ENCODE results near the gene XXYLT1.

Gene XXYLT1

GRCh38 chr3:195208183-195208582, 62.8 kb downstream of the XXYLT1 start:
- Histone ChIP-seq H3K36me3 (ENCODE audit: control insufficient read depth, insufficient read depth, low read length) (no peaks in the 10 kb centered on the region), H3K4me3 (replicated peaks; ENCODE audit: low read depth, low read length) (no peak overlapping the region; the same call in 1 of the 2 replicates), H3K27me3 (replicated peaks; ENCODE audit: control insufficient read depth, insufficient read depth, low read length) (no peaks in the 10 kb centered on the region)
- TF ChIP-seq CTCF (IDR thresholded peaks at IDR 0.05; ENCODE audit: insufficient read depth, low read length, poor library complexity, severe bottlenecking): no peak
- DNase-seq (ENCODE audit: extremely low read depth, insufficient read length): peak; percentile 74

- H3K27me3 ChIP-seq (replicated peaks; ENCODE audit: control insufficient read depth, insufficient read depth, low read length): no peaks in the 10 kb centered on the region
- H3K36me3 ChIP-seq (ENCODE audit: control insufficient read depth, insufficient read depth, low read length): no peaks in the 10 kb centered on the region
- no peak for DNase-seq (ENCODE audit: extremely low read depth, insufficient read length)
- no peak for TF ChIP-seq CTCF (IDR thresholded peaks at IDR 0.05; ENCODE audit: insufficient read depth, low read length, poor library complexity, severe bottlenecking)
- H3K4me3 ChIP-seq (replicated peaks; ENCODE audit: low read depth, low read length): no peak overlapping the region
These were observed 63.2 kb downstream of the XXYLT1 start for GRCh38 chr3:195207731-195208130.

- no peak for DNase-seq (ENCODE audit: extremely low read depth, insufficient read length)
- no peak for TF ChIP-seq CTCF (IDR thresholded peaks at IDR 0.05; ENCODE audit: insufficient read depth, low read length, poor library complexity, severe bottlenecking)
- Histone ChIP-seq H3K36me3 (ENCODE audit: control insufficient read depth, insufficient read depth, low read length) (no peaks in the 10 kb centered on the region), H3K4me3 (replicated peaks; ENCODE audit: low read depth, low read length) (no peak overlapping the region), H3K27me3 (replicated peaks; ENCODE audit: control insufficient read depth, insufficient read depth, low read length) (no peaks in the 10 kb centered on the region)
These were observed 63.9 kb downstream of the XXYLT1 start for GRCh38 chr3:195207056-195207455.

GRCh38 chr3:195204360-195205163, 66.4 kb downstream of the XXYLT1 start:
- no peak for TF ChIP-seq CTCF (IDR thresholded peaks at IDR 0.05; ENCODE audit: insufficient read depth, low read length, poor library complexity, severe bottlenecking)
- peak; percentile 33 for DNase-seq (ENCODE audit: extremely low read depth, insufficient read length)
- H3K27me3 ChIP-seq (replicated peaks; ENCODE audit: control insufficient read depth, insufficient read depth, low read length): no peaks in the 10 kb centered on the region
- no peak overlapping the region for H3K4me3 ChIP-seq (replicated peaks; ENCODE audit: low read depth, low read length)
- H3K36me3 ChIP-seq (ENCODE audit: control insufficient read depth, insufficient read depth, low read length): no peaks in the 10 kb centered on the region

- no peaks in the 10 kb centered on the region for H3K36me3 ChIP-seq (ENCODE audit: control insufficient read depth, insufficient read depth, low read length)
- H3K4me3 ChIP-seq (replicated peaks; ENCODE audit: low read depth, low read length): no peak overlapping the region
- TF ChIP-seq CTCF (IDR thresholded peaks at IDR 0.05; ENCODE audit: insufficient read depth, low read length, poor library complexity, severe bottlenecking): no peak
- no peaks in the 10 kb centered on the region for H3K27me3 ChIP-seq (replicated peaks; ENCODE audit: control insufficient read depth, insufficient read depth, low read length)
- no peak for DNase-seq (ENCODE audit: extremely low read depth, insufficient read length)
These were observed 67.4 kb downstream of the XXYLT1 start for GRCh38 chr3:195203606-195204005.
